Stomach (tissue), 9 donors: ENCODE data around the gene HOXC13. TPM values are rescaled to one million over a fixed set of nuclear protein-coding genes. Genes with fewer than 3 reads are reported as not detected.
A peak's percentile ranks its signal among the peaks of the same experiment; 100 is the strongest.

ENCODE experiments used
- DNase-seq, 2 donors: peaks; one replicate each; pipeline versions ENCODE4 v3.0.0 to v3.0.0-alpha.2; 2013 to 2019
- H3K27ac ChIP-seq, 5 donors: fragments of 200-600 bp in 4 of 5; sonication (generic) in 4 of 5; one replicate each; pipeline ENCODE4 v1.5.1; 2013 to 2019; ENCODE audit warnings: mild to moderate bottlenecking in 1 of 5, moderate library complexity in 1 of 5
- H3K27me3 ChIP-seq, 3 donors: fragments of 200-600 bp; sonication (generic); one replicate each; pipeline ENCODE4 v1.5.1; 2017 to 2019; ENCODE audit warnings: mixed run types in 1 of 3
- H3K36me3 ChIP-seq, 4 donors: fragments of 200-600 bp; sonication (generic); 1 replicate in 3 of 4; 2 replicates in 1 of 4; pipeline ENCODE4 v1.5.1; 2016 to 2019
- H3K4me1 ChIP-seq, 4 donors: fragments of 200-600 bp; sonication (generic); one replicate each; pipeline ENCODE4 v1.5.1; 2016 to 2019
- H3K4me3 ChIP-seq, 4 donors: fragments of 200-600 bp; sonication (generic) in 3 of 4; one replicate each; pipeline ENCODE4 v1.5.1; 2016 to 2019; ENCODE audit warnings: mild to moderate bottlenecking in 1 of 4
- H3K9me3 ChIP-seq, 4 donors: fragments of 200-600 bp; sonication (generic); one replicate each; pipeline ENCODE4 v1.5.1; 2016 to 2019
- EP300 ChIP-seq: sonication (generic); formaldehyde crosslinking; IDR thresholded peaks from one replicate; pipeline ENCODE4 v1.6.1; 2017; ENCODE audit warnings: antibody characterized with exemption
- POLR2A ChIP-seq, 4 donors: fragments of 450-650 bp; IDR thresholded peaks; one replicate each; pipeline ENCODE4 v1.6.1; 2016; ENCODE audit warnings: antibody characterized with exemption in 4 of 4, control low read depth in 2 of 4, mild to moderate bottlenecking in 1 of 4, moderate library complexity in 1 of 4
- POLR2AphosphoS5 ChIP-seq, 3 donors: sonication (generic); formaldehyde crosslinking; IDR thresholded peaks; one replicate each; pipeline ENCODE4 v1.6.1; 2016; ENCODE audit warnings: antibody characterized with exemption in 3 of 3
- whole genome bisulfite sequencing, 5 donors: extraction: QIAGEN DNeasy Blood & Tissue Kit in 3 of 5; methylation state at CpG; one replicate each; pipeline versions ENCODE4 v1.1.5 to v1.1.7; 2013 to 2018; 5-methylcytosine and 5-hydroxymethylcytosine counted together
- intact Hi-C: fragments of 100-400 bp; cut with DNase I; formaldehyde crosslinking; loops from one replicate; pipeline ENCODE4 v1.15.1; 2023; ENCODE audit warnings: low total_unique reads
- polyA plus RNA-seq, 3 donors: library from polyadenylated mRNA; stranded (reverse); fragments of 200-250 nt; gene quantifications; one replicate each; pipeline ENCODE4 v1.2.3, GENCODE V29; 2013
- total RNA-seq, 5 donors: library from RNA; depleted of rRNA; stranded (reverse); fragments of >200 nt; gene quantifications; one replicate each; pipeline versions ENCODE4 v1.1.0 to v1.2.3, GENCODE V29; 2014 to 2016
- TF ChIP-seq, protein P1 (sequence below), 7 experiments: fragments of 450-650 bp in 4 of 7; fragments of 200-600 bp in 3 of 7; sonication (generic) in 3 of 7; IDR thresholded peaks; one replicate each; pipeline ENCODE4 v1.5.1; 2016 to 2019; ENCODE audit warnings: antibody characterized with exemption in 7 of 7, control low read depth in 2 of 7, mild to moderate bottlenecking in 1 of 7
- donor health status: healthy with polysubstance abuse.
- donor health status: Bipolar disorder and iron deficiency.
- donor health status: healthy.

HOXC13 gene
- total and polyA plus RNA-seq, 8 donors, result not detected

DNA sequence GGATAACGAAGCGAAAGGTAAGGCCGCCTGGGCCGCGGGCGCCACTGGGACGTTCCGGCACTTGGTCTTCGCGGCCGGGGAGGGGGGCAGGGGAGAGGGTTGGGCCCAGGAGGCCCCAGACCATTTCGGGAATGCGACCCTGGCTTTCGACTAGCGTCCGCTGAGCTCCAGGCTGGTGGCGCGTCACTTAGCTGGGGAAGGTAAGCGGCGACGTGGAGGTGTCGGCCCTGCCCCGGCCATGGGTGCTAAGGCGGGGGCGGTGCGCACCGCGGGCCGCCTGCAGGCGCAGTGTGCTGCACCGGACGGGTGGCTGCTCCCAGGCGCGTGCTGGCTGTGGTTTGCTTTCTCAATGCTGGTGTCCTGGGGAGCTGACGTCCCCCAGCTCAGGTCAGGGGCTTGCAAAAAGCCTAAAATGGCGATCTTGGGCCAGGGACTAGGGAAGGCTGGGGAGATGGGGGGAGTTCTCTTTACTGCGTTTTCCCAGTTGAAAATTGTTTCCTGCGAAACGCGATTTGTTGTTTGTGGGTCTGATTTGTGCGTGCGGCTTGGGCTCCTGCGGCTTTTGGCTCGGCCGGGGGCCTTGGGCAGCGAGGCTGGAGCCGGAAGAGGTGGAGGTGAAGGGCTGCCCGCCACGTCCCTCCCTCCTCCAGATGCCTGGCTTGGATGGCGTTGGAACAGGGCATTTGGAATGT, 47.5 kb downstream of the HOXC13 start:
- H3K27ac ChIP-seq, result no peak overlapping the region
- intact Hi-C loops, result no loop called here

DNA sequence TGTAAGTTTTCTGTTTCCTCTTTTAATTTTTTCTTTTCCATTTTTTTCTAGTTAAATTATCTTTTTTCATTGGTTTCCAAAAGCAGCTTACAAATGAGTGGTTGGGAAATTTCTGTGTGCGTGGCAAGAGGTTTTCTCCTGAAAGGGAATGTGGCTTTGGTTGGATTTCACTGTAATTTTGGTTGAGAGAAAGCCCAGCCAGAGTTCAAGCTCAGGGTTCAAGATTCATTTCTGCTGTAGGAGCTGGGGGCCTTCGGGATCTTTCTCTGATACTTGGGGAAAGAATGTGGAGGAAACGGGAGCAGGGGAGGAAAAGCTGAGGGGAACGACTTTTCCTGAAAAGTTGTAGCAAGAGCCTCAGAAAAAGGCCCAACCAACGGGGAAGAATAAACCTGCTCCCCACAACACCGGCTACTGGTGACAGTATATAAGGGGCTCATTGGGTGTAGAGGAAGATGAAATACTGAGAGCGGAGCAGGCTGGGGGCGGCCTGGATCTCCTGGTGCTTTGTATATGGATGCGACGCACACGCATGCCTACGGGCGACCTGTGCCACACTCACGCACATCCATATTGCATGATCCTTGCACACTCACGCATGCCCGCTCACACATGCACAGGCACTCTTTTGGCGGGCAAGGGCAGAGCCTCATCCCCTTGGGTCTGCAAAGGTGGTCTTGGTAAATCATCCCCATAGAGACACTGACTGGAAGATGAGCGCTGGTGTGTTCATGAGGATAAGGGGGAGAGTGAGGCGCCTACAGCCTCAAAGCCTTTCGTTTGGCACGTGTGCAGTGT, 48.3 kb downstream of the HOXC13 start:
- H3K36me3 ChIP-seq, result no peaks in the 10 kb centered on the region
- H3K4me1 ChIP-seq, result peaks cover 15 to 42% (median 33%) of the 10 kb centered on the region in 4 donors
- WGBS, 5 donors, result 19 to 25% (median 22%) methylated on average over 11 to 21 of the region's 21 CpGs
- H3K9me3 ChIP-seq, result peaks cover 0 to 15% (median 1%) of the 10 kb centered on the region in 4 donors
- TF ChIP-seq POLR2AphosphoS5 (IDR thresholded peaks at IDR 0.05), result no peak
- intact Hi-C loops, result no loop called here
- peaks cover 91 to 100% (median 100%) of the 10 kb centered on the region in 3 donors for H3K27me3 ChIP-seq
- DNase-seq, result no peak
- no peak overlapping the region for H3K4me3 ChIP-seq
- H3K27ac ChIP-seq, result no peak overlapping the region

More for the DNA sequence above, 47.5 kb downstream of the HOXC13 start:
- DNase-seq, result no peak
- WGBS, 5 donors, result 3 to 11% (median 4%) methylated on average over 15 to 50 of the region's 50 CpGs
- H3K36me3 ChIP-seq, result no peaks in the 10 kb centered on the region
- H3K4me3 ChIP-seq, result peak overlapping the region in 2 of 4 donors; percentile 24 to 30
- TF ChIP-seq POLR2A (IDR thresholded peaks at IDR 0.05) (no peak), POLR2AphosphoS5 (IDR thresholded peaks at IDR 0.05) (no peak), EP300 (no peak)
- TF ChIP-seq, protein P1, sequence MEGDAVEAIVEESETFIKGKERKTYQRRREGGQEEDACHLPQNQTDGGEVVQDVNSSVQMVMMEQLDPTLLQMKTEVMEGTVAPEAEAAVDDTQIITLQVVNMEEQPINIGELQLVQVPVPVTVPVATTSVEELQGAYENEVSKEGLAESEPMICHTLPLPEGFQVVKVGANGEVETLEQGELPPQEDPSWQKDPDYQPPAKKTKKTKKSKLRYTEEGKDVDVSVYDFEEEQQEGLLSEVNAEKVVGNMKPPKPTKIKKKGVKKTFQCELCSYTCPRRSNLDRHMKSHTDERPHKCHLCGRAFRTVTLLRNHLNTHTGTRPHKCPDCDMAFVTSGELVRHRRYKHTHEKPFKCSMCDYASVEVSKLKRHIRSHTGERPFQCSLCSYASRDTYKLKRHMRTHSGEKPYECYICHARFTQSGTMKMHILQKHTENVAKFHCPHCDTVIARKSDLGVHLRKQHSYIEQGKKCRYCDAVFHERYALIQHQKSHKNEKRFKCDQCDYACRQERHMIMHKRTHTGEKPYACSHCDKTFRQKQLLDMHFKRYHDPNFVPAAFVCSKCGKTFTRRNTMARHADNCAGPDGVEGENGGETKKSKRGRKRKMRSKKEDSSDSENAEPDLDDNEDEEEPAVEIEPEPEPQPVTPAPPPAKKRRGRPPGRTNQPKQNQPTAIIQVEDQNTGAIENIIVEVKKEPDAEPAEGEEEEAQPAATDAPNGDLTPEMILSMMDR (IDR thresholded peaks at IDR 0.05), result no peak
- peaks cover 89 to 100% (median 99%) of the 10 kb centered on the region in 3 donors for H3K27me3 ChIP-seq
- H3K9me3 ChIP-seq, result peaks cover 0 to 17% (median 1%) of the 10 kb centered on the region in 4 donors
- peaks cover 15 to 42% (median 33%) of the 10 kb centered on the region in 4 donors for H3K4me1 ChIP-seq

DNA sequence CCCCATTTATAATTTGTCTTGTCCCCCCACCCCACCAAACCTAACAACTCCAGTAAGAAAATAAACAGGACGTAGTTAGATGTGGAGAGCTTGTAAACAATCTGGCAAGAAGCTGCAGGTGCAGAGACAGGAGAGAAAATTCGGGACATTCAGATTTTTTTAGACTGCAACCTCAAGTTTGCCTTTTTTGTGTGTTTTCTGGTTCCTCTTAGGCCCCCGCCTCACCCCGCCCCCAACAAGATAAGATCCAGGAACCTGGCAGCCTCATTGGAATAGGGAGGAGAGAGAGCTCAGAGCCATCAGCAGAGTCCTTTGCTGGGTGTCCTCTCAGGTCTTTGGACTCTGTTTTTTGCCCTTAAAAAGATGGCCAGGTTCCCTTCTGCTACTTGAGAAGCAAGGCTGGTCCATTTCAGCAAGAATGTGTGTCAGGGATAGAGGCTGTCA, 49.2 kb downstream of the HOXC13 start:
- intact Hi-C loops, result no loop called here
- Histone ChIP-seq H3K36me3 (no peaks in the 10 kb centered on the region), H3K27ac (no peak overlapping the region), H3K9me3 (peaks cover 0 to 11% (median 0%) of the 10 kb centered on the region in 4 donors), H3K27me3 (peaks cover 89 to 100% (median 100%) of the 10 kb centered on the region in 3 donors), H3K4me3 (no peak overlapping the region), H3K4me1 (peaks cover 15 to 42% (median 33%) of the 10 kb centered on the region in 4 donors)
- DNase-seq, result no peak
- WGBS, 5 donors, result 7 to 23% (median 10%) methylated on average over 4 of the region's 4 CpGs
- TF ChIP-seq POLR2AphosphoS5 (IDR thresholded peaks at IDR 0.05), result no peak
- TF ChIP-seq POLR2A (IDR thresholded peaks at IDR 0.05), result no peak

DNA sequence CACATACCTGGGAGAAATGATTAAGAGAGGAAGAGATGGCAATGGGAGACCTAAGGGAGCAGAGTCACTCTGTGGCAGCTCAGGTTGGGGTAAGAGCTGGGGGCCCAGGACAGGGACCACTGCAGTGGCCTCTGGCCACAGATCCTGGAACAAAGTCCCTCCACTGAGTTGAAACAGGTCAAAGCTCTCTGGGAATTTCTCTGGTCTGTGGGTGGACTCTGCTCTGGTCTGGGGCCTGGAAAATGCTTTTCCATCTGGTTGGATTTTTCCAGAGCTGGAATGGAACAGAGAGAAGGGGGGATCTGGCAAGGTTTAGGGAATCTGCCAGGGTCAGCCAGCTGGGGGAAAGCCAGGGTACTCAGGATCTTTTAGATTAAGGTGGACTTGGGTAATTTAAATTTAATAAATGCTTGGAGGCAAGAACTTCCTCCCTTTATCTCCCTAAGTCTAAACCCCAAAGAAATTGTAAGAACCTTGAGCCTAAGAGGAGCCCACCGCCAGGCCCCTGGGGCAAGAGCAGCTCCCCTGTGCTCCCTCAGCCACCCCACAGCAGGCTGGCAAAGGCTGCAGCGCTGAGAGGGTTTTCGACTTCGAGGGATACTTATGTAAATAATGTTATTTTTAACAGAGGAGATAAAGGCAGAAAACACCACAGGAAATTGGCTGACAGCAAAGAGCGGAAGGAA, 50.1 kb downstream of the HOXC13 start:
- no peak for TF ChIP-seq EP300
- TF ChIP-seq POLR2AphosphoS5 (IDR thresholded peaks at IDR 0.05), result no peak
- TF ChIP-seq, protein P1 (IDR thresholded peaks at IDR 0.05), result no peak
- no peak for TF ChIP-seq POLR2A (IDR thresholded peaks at IDR 0.05)
- intact Hi-C loops, result no loop called here
- no peak overlapping the region for H3K27ac ChIP-seq
- no peak for DNase-seq
- peaks cover 87 to 100% (median 100%) of the 10 kb centered on the region in 3 donors for H3K27me3 ChIP-seq
- 3 to 13% (median 5%) methylated on average over 5 of the region's 5 CpGs for WGBS, 5 donors
- H3K36me3 ChIP-seq, result no peaks in the 10 kb centered on the region
- H3K4me1 ChIP-seq, result peaks cover 15 to 38% (median 33%) of the 10 kb centered on the region in 4 donors
- H3K9me3 ChIP-seq, result peaks cover 0 to 11% (median 0%) of the 10 kb centered on the region in 4 donors
- no peak overlapping the region for H3K4me3 ChIP-seq
